K562 (cell line): ENCODE measurements around the gene SMIM35.

Source experiments
- AFF4 ChIP-seq: sonication (generic); formaldehyde crosslinking; IDR thresholded peaks from 2 replicates; pipeline ENCODE4 v1.8.0; 2023; ENCODE audit warnings: mild to moderate bottlenecking, missing genetic modification reagents
- ATF6 ChIP-seq: sonication (generic); formaldehyde crosslinking; IDR thresholded peaks from 2 replicates; pipeline ENCODE4 v1.4.0; 2020; ENCODE audit warnings: mild to moderate bottlenecking, missing genetic modification reagents
- BDP1 ChIP-seq: IDR thresholded peaks from 3 replicates; pipeline ENCODE4 v1.6.1; 2011; ENCODE audit not compliant: insufficient read length, insufficient read depth
- CTBP1 ChIP-seq: fragments of 450-650 bp; IDR thresholded peaks from 2 replicates; pipeline ENCODE4 v1.6.1; 2016; ENCODE audit warnings: borderline replicate concordance
- GABPA ChIP-seq: fragments of 200-800 bp; sonication (Bioruptor generic); conservative IDR thresholded peaks from 2 replicates; pipeline ENCODE4 v1.6.1; 2016; ENCODE audit warnings: low read depth, missing genetic modification characterization, missing compliant biosample characterization
- POLR2A ChIP-seq: fragments of 450-650 bp; conservative IDR thresholded peaks from 2 replicates; pipeline ENCODE4 v1.6.1; 2016
- RFX5 ChIP-seq: IDR thresholded peaks from 2 replicates; pipeline ENCODE4 v1.6.1; 2011; ENCODE audit warnings: low read depth, mild to moderate bottlenecking, improper control_type of control experiment, low read length
- TCF7 ChIP-seq: sonication (generic); IDR thresholded peaks from 2 replicates; pipeline ENCODE4 v1.6.1; 2016; ENCODE audit warnings: antibody characterized with exemption, borderline replicate concordance
- ZNF274 ChIP-seq: IDR thresholded peaks from 2 replicates; pipeline ENCODE4 v1.6.1; 2011; ENCODE audit warnings: low read depth, mild to moderate bottlenecking, low read length, moderate library complexity, borderline replicate concordance

- TF ChIP-seq ATF6 (no peak), GABPA (tag) (no peak), ZNF274 (no peak), BDP1 (no peak), TCF7 (no peak), AFF4 (CRISPR knock-in tag) (no peak), RFX5 (no peak), CTBP1 (no peak), POLR2A (no peak)
These were observed 48.5 kb upstream of the SMIM35 start for GRCh38 chr11:118135051-118135795.
